ENCODE data around the gene GPR148.

GPR148 gene

DNA sequence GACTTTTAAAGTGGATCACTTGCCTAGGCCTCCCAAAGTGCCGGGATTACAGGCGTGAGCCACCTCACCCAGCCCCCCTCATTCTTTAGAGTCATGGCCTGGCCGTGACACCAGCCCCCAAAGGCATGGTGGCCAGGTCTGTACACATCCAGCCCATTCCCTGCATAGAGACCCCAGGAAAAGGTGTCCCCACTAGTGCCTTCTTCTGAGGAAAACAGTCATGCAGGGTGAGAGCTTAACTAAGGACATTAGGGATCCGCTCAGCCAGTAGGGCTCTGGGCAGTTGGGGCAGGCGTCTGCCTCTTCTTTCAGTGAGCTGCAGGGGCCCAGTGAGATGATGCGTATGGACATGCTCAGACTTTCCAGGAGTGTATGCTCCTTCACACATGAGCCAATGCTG, 20.8 kb downstream of the GPR148 start:
- no peak for DNase-seq (ENCODE audit: low spot score)

DNA sequence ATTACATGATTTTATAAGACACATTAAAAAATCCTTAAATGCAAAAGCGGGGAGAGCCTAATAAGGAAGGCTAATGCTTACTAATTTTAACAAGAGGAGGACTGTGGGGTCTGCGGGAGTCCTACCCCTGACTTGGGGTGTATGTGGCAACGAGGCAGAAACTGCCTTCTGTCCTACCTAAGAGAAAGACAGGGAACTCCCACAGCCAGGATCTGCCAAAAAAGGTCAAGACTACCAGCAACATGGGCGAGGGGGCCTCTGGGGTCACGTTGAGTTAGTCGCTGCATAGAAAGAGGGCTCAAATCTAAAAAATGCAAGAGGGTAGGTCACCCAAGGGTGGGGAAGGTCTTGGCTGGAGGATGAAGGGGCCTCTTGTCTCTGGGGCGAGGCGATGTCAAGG, 25.9 kb downstream of the GPR148 start:
- no peak for DNase-seq (ENCODE audit: low spot score)

DNA sequence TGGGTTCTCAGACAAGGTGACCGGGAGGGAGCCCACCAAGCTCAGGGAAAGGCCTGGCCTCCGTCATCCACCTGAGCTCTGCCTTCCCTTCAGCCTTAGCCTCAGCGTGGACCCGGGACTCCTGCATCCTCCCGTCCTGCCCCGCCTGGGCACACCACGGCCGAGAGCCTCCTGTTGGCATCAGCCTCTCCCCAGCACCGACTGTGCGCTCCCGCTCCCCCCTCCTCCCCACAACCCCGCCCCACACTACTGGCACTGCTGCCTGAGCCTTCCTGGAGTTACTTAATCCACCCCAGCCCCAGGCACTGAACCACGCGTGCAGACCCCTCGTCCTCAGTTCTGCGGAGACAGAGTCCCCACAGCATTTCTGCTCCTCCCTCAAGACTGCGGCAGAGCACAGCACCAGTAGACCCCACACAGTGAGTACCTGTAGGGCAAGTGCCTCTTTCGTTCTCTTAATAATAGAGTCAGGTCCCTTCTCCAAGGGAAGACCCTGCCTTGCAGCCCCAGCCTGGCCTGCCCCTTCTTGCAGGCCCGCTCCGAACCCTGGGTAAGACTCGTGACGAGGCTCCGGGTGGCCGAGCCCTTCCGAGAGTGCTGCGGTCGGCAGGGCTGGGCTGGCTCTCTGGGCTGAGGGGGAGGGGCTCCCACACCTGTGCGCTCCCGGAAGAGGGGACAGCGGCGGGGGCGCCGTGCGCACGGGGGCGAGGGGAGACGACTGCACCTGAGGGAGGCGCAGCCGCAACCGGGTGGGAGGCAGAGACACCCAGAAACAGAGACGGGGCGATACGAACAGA, 26.6 kb downstream of the GPR148 start, which contains the start of gene AMER3:
Gene AMER3 (plus strand): TSS at position 285 of the 797 bp plus-strand sequence. CDS start 6,533 bp downstream, outside the sequence.
- peak; percentile 46 for DNase-seq (ENCODE audit: low spot score)

DNA sequence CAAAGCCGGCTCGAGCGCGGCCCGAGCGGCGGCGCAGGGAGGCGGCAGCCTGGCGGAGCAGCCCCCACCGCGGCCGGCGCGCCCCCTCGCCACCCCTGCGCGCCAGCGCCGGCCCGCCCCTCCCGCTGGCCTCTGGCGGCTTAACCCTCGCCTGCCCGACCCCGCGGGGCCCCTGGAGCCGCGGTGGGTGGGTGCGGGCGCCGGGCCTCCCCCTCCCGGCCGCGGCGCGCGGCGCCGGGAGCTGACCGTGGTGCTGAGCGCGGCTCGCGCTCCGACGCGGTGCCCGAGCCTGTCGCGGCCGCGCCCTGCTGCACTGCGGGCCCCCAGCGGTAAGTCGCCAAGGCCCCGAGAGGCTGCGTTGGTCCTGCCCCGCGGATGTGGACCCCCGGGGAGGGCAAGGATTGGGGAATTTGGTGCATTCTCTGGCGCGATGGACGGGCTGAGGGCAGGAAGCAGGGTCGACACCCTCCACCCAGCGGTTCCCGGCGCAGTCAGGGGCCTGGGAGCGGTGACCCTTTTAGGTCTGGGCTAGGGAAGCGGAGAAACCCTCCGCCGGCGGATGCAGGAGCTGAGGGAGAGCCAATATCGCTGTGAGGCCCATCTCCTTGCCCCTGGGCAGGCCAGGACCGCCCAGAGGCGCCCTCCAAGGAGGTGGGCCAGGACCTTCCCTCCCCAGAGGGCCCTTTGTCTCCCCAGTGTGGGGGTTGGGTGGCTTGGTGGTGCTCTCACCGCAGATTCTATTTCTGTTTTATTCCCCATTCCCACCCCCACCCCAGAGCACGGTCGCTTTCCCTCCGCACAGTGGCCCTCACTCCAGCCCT, 27.4 kb downstream of the GPR148 start:
- peak; percentile 61 for DNase-seq (ENCODE audit: low spot score)

DNA sequence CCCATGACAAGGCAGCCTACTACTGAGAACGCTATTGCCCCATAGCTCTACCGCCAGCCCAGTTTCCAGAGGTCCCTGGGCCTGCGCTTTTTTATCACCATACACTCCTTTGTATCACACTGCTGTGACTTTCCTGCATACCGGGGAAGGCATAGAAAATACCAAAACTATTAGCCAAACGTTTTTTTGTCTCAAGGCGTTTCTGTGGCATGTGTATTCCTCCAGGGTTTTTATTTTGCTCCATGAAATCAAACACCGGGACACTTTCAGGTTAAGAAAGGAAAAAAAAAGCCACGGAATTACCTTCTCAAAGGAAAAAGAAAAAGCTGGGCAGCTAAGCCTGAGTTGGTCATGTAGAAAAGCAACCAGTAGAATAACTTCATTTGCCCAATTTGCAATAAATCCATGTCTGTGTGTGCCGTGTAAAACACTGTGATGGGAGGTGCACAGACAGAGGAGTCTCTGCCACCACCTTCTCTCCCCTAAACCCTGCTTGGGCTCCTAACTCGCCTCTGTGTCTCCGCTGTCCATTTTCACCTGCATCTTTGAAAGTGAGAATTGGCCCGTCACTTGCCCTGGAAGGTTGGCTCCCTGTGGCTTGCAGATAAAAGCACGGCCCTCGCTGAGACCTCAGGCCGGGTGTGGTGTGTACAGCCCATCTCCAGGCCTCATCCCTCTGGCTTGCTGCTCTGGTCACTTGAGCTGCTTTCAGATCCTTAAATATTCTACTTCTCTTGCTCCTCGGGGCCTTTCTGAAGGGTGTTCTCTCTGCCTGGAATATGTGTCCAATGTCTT, 28.2 kb downstream of the GPR148 start:
- no peak for DNase-seq (ENCODE audit: low spot score)

DNA sequence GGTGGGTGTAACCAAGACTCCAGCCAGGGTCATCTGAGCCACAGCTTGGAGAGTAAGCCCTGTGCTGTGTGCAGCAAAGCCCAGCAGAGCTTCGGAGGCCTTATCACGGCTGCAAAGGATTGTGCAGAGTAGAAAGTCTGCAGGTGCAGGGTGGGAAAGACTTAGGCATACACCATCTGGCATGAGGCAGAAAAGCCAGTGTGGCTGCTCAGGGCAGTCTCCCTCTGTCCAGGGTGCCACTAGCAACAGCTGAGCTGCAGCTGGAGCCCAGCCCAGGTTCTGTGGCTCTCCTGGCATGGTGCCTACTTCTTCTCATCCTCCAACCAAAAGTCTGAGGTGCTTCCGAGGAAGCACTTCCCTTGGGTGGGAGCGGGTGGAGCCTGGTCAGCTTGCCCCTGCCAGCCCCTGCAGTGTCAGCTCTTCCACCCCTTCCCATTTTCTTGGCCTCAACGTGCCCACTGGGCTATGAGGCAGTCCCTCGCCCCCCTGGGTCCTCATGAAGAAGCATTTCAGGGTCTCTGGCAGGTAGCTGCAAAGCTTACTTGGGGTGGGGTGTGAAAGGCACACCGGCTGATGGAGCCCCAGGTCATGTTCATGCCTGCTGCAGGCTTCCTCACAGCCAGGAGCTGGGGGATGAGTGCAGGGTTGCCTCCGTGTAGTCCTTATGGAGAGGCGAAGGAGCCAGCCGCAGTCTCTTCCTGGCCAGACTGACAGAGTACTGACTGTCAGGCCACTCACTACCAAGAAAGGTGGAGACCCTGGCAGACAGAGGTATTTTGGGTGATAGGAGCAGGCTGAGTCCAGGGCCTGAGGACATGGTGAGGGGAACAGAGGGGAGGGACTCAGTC, 31.3 kb downstream of the GPR148 start:
- DNase-seq (ENCODE audit: low spot score), result no peak

DNA sequence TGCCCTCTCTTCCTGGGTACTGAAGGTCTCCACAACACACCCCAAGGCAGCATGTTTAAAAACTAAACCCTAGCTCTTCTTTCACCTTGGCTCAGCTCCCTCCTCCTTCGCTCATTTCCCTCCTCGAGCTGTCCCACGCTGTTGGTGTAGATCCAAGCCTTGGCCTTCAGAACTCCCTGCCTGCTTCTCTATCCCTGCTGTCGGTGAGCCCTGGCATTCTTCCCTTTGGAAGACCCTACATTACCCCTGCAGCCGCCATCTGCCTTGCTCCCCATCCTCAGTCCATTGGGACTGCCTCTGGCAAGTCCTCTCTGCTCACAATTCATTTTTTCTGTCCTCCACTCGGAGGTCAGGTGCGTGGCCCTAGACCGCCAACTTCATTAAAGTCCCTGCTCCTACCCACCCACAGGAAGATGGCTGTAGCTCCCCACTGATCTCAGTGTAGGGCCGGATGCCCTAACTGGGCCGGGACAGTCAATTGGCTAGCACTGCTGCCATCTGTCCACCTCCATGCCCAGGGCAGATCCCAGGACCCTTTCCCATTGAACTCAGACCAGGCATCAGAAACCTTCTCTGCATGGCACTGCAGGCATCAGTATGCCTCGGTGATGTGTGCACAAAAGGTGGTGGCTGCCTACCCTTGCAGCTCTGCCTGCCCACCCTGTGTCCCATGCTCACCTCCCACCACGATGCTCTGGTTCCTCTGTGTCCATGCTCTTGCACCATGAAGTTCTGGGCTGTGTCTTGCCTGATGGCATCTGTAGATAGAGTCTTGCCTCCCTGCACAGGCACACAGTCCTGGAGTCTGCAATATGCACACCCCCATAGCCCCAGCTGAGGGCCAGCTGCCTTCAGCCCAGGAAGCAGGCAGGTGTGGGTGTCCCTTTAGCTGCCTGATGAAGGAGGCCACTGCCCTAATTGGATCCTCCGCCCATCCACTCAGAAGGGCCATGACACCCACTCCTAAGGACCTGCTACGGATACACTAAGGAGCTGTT, 32.2 kb downstream of the GPR148 start:
- DNase-seq (ENCODE audit: low spot score), result no peak

DNA sequence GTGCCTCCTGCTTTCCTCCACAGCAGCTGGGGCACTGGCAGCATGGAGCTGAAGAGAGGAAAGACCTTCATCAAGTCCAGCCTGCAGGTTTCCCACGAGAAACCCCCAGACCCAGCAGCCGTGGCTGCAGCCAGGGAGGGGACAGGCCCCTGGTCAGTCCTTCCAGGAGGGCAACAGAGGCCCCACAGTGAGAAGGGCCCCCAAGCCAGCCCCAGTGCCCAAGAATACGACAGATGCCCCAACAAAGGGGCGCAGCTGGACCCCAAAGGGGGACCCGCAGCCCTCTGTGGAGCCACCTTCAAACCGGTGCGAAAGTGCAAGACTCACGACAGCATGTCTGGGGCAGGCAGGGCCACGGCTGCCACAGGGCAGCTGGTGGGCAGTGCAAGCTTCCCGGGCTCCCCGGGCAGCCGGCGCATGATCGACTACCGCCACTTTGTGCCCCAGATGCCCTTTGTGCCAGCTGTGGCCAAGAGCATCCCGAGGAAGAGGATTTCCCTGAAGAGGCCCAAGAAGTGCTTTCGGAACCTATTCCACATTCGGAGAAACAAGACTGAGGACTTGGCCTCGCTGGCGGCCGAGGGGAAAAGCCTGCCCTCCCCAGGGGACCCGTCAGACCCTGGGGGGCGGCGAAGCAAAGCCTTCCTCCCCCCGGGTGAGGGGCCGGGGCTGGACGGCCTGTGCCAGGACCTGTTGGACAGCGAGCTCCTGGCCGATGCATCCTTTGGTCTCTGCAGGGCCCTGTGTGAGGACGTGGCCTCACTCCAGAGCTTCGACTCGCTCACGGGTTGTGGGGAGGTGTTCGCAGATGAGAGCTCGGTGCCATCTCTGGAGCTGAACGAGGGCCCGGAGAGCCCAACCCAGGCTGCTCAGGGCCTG, 33.4 kb downstream of the GPR148 start:
- DNase-seq (ENCODE audit: low spot score), result no peak

DNA sequence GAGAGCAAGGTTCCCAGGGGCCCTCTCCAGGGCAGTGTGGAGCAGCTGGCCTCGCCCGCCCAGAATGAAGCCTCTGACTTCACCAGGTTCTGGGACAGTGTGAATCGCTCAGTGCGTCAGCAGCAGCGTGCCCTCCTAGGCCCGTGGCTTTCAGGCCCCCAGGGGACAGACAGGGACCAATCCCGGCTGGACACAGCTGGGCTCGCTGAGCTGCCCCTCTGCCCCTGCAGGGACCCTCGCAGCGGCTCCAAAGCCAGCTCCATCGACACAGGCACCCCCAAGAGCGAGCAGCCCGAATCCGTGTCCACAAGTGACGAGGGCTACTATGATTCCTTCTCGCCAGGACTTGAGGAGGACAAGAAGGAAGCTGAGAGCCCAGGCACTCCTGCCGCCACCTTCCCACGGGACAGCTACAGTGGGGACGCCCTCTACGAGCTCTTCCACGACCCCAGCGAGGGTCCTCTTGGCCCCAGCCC, 34.1 kb downstream of the GPR148 start:
- no peak for DNase-seq (ENCODE audit: low spot score)

DNA sequence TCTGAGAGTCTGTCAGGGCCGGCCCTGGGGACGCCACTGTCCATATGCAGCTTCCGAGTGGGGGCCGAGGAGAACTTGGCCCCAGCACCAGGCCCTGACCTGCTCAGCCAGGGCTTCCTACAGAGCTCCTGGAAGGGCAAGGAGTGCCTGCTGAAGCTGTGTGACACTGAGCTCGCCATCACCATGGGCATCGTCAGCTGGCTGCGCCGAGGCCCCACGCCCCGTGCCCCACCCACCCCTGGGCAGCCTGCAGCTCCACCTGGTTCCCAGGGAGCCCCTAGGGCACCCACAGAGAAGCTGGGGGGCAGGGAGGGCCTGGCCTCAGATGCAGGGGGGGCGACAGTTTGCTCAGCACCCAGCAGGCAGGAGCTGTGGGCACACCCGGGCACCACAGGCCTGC, 34.5 kb downstream of the GPR148 start:
- DNase-seq (ENCODE audit: low spot score), result no peak

DNA sequence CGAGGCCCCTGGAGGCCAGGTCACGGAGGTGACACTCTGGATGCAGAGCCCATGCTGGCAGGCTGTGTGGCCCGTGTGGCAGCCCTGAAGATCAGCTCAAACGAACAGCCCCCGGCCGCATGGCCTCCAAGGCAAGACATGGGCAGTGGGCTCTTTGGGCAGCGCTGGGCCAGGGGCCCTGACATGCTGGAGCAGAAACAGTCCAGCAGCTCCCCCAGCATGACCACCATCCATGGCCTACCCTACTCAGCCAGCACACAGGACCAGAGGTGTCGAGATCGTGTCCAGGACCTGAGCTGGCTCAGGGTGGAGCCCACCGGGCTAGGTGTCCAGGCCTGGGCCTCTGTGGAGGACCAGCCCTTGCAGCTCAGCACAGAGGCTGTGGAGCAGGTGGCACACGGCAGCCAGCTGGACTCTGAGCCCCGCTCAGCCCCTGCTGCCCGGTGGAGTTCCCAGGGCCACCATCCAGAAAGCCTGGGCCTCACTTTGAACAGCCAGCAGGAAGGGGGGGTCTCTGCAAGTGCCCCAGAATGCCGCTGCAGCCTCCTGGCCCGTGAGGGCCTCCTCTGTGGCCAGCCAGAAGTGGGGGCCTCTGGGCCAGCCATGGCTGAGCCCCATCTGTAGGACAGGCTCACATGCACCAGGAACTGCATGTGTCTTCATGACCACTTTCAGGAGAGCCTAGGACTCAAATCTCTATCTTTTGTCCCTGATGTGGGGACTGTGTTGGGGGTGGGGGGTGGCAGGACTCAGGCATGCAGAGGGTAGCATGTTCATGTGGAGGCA, 35.4 kb downstream of the GPR148 start:
- DNase-seq (ENCODE audit: low spot score), result no peak

DNA sequence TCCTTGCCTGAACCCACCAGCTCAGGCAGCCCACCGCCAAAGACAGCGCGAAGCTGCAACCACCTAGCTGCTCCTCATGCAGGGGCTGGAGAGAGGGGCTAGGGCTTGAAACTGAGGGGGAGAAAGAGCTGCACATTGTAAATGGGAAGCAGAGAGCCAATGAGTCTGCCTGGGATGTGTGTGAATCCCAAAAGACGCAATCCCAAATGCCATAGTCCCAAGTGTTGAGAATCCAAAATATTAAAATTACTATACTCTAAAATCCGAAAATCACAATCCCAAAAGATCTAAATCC, 35.9 kb downstream of the GPR148 start:
- no peak for DNase-seq (ENCODE audit: low spot score)

DNA sequence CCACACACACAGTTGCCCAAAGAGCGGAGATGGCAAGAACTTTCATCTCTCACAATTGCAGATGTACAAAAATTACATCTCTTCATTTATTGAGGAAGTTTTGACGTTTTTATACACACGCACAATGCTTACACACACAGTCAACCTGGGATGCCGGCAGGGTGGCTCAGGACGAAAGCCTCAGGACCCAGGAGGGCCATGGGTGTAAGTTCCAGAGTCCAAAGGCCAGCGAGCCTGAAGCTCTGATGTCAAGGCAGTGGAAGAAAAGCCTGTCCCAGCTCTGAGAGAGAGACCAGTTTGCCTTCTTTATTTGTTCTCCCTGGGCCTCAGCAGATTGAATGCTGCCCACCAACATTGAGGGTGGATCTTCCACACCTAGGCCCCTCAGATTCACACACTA, 36.6 kb downstream of the GPR148 start:
- no peak for DNase-seq (ENCODE audit: low spot score)

DNA sequence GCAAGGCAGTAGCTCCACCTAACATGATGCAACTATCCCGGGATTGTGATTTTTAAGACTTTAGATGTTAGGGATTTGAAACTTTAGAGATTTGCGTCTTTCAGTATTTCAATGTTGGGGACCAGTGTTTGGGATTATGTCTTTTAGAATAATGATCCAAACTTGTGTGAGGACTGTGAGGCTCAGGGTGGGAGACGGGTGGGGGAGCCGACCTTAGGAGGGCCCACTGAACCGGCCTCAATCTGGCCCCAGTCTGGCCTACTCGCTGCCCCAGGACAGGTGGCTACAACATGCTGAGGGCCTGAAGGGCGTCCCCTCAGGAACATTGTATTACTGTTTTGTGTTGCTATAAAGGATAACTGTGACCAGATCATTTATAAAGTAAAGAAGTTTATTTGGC, 37.2 kb downstream of the GPR148 start:
- no peak for DNase-seq (ENCODE audit: low spot score)

DNA sequence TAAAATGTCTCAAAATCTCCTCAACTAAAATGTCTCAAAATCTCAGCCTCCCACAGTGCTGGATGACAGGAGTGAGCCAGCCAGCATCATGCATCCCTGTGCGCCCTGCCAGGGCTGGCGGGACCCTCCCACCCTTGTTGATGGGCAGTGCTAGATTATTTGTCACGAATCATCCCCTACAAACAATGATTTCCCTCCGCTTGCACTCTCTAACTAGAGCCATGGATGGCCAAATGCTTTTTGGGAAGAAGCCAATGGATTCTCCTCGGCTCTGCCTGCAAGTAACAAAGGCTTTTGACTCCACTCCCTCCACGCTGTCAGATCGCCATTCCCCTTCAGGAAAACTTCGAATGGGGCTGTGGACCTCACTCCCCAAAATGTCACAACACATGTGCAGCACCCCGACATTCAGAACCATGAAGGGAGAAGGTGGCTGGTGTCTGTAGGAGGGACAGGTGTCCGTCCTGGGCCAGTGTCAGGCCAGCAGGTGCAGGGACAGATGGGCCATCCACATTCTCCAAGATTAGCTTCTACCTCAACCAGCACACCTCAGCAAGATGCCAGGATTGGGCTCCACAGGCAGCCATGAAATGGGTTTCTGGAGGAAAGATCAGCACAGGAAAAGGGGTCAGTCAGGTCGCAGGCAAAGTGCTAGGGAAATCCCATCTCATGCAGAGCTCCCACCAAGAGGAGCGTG, 38.0 kb downstream of the GPR148 start:
- DNase-seq (ENCODE audit: low spot score), result no peak

DNA sequence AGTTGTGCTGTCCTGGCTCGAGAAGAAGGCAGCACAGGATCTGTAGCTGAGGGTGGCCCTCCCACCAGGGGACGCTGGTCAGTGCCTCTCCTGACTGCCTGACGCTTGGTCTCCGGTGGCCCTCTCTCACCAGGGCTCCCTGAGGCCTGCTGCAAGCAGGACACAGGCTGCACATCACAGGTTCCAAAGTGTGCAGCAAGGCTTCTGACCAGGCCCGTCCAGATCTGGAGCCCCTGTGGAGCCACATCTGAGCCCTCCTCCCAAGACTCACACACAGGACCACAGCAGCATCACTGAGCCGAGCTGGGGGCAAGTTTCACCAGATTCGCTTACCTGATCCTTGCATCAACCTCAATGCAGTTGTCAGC, 38.5 kb downstream of the GPR148 start:
- no peak for DNase-seq (ENCODE audit: low spot score)

DNA sequence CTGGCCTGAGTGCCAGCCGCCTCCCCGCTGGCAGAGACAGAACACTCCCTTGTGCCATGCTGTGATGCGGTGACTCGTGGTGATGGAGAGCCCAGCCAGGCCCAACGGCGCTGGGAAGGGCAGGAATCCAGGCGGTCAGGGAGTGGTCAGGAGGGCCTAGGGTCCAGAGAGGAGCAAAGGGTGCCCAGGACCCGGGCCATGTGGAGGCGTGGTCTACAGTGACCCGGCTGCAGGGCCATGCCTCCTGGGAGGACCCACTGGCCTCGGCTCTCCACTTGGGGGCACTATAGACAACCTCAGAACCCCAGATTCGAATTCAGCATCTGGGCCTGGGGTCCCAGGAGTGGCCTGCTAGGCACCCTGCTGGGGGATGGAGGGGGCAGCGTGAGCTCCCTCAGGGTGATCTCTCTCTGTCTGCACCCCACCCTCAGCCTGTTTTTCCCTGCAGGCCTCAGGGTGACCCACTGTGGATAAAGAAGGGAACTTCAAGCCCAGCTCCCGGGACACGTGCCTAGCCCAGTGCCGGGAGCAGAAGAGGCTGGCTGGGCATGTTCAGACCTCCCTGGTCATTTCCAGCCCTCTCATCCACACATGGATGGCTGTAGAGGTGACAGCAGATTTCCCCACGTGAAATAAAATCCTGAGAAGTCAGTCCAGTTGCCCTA, 39.5 kb downstream of the GPR148 start:
- no peak for DNase-seq (ENCODE audit: low spot score)
